GM18861 (cell line): ENCODE data around the gene ZC3H11A.
"Not testable (repeated sequence)": the region's sequence is repeated elsewhere in the genome, so short reads cannot be mapped to it uniquely, and the experiment has no call there.

Experiments
- ATAC-seq: cut with Tn5 transposase; IDR thresholded peaks from one replicate; pipeline ENCODE4 v1.9.1; 2021; ENCODE audit not compliant: unreplicated experiment

ZC3H11A gene

GRCh38 chr1:203778789-203779188 lies 16.6 kb upstream of the ZC3H11A start:
- ATAC-seq, result no peak

DNA sequence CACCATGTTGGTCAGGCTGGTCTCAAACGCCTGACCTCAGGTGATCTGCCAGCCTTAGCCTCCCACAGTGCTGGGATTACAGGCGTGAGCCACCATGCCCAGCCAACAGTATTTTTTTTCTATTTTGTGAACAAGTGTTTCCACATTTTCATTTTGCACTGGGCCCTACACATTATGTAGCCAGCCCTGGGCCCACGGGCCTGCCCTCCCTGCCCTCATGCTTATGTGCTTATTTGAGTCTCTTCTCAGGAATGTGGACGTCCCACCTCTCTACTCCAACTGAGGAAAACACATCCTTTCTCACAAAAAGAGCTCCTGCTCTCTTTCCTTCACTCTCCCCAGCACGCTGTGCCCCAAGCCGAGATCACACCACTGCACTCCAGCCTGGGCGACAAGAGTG lies 13.5 kb upstream of the ZC3H11A start:
- ATAC-seq, result no peak

- ATAC-seq, result no peak
These were observed 5.5 kb upstream of the ZC3H11A start for GRCh38 chr1:203789966-203790365.

DNA sequence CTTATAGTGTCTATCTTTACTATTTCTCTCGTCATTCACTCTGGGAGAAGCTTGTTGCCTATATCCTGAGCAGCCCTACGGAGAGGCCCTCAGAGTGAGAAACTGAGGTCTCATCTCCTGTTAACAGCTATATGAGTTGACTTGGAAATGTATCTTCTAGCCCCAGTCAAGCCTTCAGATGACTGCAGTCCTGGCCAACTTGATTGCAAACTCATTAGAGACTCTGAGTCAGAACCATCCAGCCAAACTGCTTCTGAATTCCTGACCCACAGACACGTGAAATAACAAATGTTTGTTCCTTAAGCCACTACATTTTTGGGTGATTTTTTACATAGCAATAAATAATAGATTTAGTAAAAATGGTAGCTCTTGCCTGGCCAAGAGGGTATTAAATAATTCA lies 3.9 kb upstream of the ZC3H11A start:
- ATAC-seq, result no peak

DNA sequence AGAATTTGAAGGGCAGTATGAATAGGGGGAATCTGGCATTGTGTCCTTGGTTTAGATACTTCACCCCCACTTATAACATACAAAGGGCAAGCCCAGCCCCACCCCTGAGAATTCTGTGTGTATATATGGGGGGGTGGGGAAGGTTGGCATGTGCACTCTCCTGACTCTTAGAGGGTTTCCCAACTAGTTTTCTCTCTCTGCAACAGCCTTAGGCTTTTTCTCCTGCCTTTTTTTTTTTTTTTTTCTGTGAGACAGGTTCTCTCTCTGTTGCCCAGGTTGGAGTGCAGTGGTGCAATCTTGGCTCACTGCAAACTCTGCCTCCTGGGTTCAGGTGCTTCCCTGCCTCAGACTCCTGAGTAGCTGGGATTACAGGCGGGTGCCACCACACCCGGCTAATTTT lies 2.9 kb upstream of the ZC3H11A start:
- no peak for ATAC-seq

DNA sequence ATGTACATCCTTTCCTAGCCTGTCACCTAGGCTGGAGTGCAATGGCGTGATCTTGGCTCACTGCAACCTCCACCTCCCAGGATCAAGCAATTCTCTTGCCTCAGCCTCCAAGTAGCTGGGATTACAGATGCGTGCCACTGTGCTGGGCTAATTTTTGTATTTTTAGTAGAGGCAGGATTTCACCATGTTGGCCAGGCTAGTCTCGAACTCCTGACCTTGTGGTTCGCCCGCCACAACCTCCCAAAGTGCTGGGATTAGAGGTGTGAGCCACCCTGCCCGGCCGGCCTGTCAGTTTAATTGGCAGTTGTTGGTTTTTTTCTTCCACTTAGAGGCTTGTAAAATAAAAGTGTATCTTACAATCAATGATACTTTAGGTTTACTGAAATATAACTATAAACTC lies 1.9 kb upstream of the ZC3H11A start:
- not testable (repeated sequence) for ATAC-seq

GRCh38 chr1:203794764-203795440 lies 521 bp upstream of the ZC3H11A start:
- no peak for ATAC-seq

- ATAC-seq, result no peak
These were observed 798 bp downstream of the ZC3H11A start for GRCh38 chr1:203796236-203796605.

GRCh38 chr1:203797216-203797615 lies 1.8 kb downstream of the ZC3H11A start:
- no peak for ATAC-seq

GRCh38 chr1:203797948-203798655 lies 2.7 kb downstream of the ZC3H11A start:
- no peak for ATAC-seq

DNA sequence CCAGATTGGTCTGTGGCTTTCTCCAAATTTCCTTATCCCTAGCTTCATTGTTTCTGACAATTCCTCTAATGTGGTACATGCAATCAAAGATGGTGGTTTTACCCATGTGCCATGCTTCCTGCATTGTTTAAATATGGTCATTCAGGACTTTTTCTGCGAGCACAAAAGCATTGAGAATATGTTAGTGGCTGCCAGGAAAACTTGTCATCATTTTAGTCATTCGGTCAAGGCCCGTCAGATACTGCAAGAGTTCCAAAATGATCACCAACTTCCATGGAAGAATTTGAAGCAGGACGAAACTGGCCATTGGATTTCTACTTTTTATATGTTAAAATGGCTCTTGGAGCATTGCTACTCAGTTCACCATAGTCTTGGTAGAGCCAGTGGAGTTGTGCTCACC lies 3.7 kb downstream of the ZC3H11A start:
- ATAC-seq, result no peak

DNA sequence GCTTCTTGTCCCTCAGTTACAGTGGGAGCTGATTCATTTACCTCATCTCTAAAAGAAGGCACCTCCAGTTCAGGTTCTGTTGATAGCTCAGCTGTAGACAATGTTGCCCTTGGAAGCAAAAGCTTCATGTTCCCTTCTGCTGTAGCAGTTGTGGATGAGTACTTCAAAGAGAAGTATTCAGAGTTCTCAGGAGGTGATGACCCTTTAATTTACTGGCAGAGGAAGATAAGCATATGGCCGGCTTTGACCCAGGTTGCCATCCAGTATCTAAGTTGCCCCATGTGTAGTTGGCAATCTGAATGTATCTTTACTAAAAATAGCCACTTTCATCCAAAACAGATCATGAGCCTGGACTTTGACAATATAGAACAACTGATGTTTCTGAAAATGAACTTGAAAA lies 4.5 kb downstream of the ZC3H11A start:
- no peak for ATAC-seq

- no peak for ATAC-seq
These were observed 10.3 kb downstream of the ZC3H11A start for GRCh38 chr1:203805689-203806088.

DNA sequence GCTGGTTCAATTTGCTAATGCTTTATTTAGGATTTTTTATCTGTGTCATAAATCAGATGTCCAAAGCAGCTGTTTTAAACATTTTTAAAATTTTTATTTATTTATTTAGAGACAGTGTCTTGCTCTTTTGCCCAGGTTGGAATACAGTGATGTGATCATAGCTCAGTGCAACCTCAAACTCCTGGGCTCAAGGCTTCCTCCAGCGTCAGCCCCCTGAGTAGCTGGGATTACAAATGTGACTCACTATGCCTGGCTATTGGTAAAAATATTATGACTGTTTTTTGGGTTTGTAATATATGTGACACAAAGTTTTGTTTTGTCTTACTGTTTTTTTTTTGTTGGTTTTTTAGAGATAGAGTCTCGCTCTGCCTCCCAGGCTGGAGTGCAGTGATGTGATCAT lies 11.8 kb downstream of the ZC3H11A start:
- no peak for ATAC-seq

DNA sequence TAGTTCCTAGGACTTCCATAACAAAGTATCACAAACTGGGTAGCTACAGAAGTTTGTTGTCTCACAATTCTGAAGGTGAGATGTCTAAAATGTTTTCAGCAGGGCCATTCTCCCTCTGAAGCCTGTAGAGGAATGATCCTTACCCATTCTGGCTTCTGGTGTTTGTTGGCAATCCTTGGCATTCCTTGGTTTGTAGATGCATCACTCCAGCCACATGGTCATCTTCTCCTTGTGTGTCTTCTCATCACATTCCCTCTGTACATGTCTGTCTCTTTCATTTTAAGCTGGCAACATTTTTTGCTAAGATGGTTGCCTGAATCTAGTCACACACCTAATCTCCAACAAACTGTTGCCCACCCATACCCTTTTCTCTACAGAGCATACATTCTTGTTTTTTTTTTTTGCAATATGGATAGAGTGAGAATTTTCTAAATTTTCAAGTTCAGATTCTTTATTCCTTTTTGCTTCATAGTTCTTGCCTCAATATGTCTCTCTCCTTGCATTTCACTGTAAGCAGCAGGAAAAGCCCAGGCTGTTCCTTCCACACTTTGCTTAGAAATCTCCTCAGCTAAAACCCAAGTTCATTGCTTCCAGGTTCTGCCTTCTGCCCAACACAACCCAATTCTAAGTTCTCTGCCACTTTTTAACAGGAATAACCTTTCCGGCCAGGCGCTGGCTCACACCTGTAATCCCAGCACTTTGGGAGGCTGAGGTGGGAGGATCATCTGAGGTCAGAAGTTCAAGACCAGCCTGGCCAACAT lies 18.3 kb downstream of the ZC3H11A start:
- ATAC-seq, result no peak

- ATAC-seq, result no peak
These were observed 23.0 kb downstream of the ZC3H11A start for GRCh38 chr1:203818399-203818798.

- no peak for ATAC-seq
These were observed 27.9 kb downstream of the ZC3H11A start for GRCh38 chr1:203823306-203823705.

DNA sequence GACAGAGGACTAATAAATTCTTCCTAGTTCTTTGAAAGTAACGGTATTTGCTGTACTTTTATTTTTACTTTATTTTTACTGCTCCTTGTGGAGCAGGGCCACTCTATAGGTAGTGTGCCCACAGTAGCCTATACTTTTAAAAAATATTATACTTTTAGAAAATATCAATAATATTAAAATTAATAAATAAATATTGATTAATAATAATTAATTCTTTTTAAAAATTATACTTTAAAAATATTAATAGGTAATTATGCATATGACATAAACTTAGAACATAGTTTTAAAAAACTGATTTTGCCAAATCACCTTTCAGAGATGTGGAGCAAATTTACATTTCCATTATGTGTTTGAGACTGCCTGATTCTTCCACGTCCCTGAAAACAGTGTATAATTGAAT lies 30.8 kb downstream of the ZC3H11A start:
- ATAC-seq, result no peak

- ATAC-seq, result no peak
These were observed 32.6 kb downstream of the ZC3H11A start for GRCh38 chr1:203828002-203828401.

DNA sequence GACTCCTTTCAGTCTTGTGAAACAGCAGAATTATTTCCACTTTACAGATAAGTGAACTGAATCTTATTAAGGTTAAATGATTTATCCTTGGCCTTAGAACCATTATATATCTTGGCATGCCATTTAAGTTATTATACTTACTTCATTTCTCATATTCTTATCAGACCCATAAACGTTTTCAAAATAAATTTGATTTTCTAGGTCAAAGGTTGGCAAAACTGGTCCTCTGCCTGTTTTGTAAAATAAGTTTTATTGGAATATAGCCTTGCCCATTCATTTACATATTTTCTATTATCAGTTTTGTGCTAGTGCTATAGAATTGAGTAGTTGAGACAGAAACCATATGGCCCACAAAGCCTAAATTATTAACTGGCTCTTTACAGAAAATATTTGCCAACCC lies 33.1 kb downstream of the ZC3H11A start:
- ATAC-seq, result no peak

DNA sequence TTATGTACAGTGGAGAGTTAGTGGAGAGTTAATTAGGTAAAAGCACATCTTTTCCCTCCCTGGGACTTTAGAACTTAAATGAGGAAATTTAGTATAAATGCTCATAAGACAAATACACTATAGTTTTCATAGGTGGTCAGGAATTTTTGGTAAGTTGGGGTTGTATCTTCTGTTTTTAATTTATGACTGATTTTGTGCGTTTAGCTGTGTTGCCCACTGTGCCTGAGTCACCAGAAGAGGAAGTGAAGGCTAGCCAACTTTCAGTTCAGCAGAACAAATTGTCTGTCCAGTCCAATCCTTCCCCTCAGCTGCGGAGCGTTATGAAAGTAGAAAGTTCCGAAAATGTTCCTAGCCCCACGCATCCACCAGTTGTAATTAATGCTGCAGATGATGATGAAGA lies 33.8 kb downstream of the ZC3H11A start:
- not testable (repeated sequence) for ATAC-seq

DNA sequence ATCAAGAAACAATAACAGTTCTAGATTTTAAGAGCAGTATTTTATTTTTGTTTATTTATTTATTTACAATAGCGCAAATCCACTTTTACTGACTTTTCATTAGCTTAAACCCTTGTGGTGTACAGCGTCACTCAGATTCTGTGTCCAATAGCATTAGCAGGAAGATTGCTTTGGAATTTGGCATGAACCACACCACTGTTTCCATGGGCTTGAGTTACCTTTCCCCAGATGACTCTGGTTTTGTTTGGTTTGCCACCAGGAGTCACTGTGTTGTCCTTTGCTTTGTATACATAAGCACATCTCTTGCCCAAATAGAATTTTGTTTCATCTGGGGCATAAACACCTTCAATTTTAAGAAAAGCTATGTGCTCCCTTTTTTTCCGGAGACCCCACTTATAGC lies 40.1 kb downstream of the ZC3H11A start:
- ATAC-seq, result no peak
